ENCODE results near the gene BCL7A. TPM values are rescaled to one million over a fixed set of nuclear protein-coding genes. Genes with fewer than 3 reads are reported as not detected.

Gene BCL7A
- total RNA-seq, 4 donors from 2014 or later: 15.9 to 30.9 (median 22.7) TPM

GRCh38 chr12:122021193-122021821 is 377 bp upstream of the BCL7A start:
- Histone ChIP-seq H3K4me3 (peak overlapping the region; percentile 64), H3K9me3 (no peaks in the 10 kb centered on the region), H3K36me3 (no peaks in the 10 kb centered on the region), H3K4me1 (peaks cover 32% of the 10 kb centered on the region), H3K27me3 (no peaks in the 10 kb centered on the region), H3K27ac (peak overlapping the region; percentile 80)
- no peak for DNase-seq (ENCODE audit: low spot score in 2 of 2)
- TF ChIP-seq POLR2A (IDR thresholded peaks at IDR 0.05): no peak
- TF ChIP-seq POLR2AphosphoS5 (IDR thresholded peaks at IDR 0.05): no peak
- no peak for TF ChIP-seq CTCF (IDR thresholded peaks at IDR 0.05)
- no peak for TF ChIP-seq EP300 (IDR thresholded peaks at IDR 0.05)
- 2% methylated on average over 21 of the region's 57 CpGs for WGBS

- no peak for DNase-seq (ENCODE audit: low spot score in 2 of 2)
- H3K27ac ChIP-seq: peak overlapping the region; percentile 83
- no peak for TF ChIP-seq EP300 (IDR thresholded peaks at IDR 0.05)
- no peak for TF ChIP-seq POLR2AphosphoS5 (IDR thresholded peaks at IDR 0.05)
- no peak for TF ChIP-seq CTCF (IDR thresholded peaks at IDR 0.05)
- TF ChIP-seq POLR2A (IDR thresholded peaks at IDR 0.05): no peak
- no peaks in the 10 kb centered on the region for H3K36me3 ChIP-seq
- no peaks in the 10 kb centered on the region for H3K9me3 ChIP-seq
- no peaks in the 10 kb centered on the region for H3K27me3 ChIP-seq
- H3K4me1 ChIP-seq: peaks cover 43% of the 10 kb centered on the region
- peak overlapping the region; percentile 64 for H3K4me3 ChIP-seq
- 0% methylated on average over 10 of the region's 124 CpGs for WGBS
Observed at GRCh38 chr12:122022393-122023338, 982 bp downstream of the BCL7A start.

GRCh38 chr12:122023339-122024131 is 1.9 kb downstream of the BCL7A start:
- TF ChIP-seq CTCF (IDR thresholded peaks at IDR 0.05): no peak
- under 1% methylated on average over 21 of the region's 43 CpGs for WGBS
- peak in 1 of 2 donors; percentile 85 for DNase-seq (ENCODE audit: low spot score in 2 of 2)

GRCh38 chr12:122024132-122024785 is 2.6 kb downstream of the BCL7A start:
- 79% methylated on average over 12 of the region's 16 CpGs for WGBS
- H3K9me3 ChIP-seq: no peaks in the 10 kb centered on the region
- H3K36me3 ChIP-seq: no peaks in the 10 kb centered on the region
- no peak for DNase-seq (ENCODE audit: low spot score in 2 of 2)
- TF ChIP-seq POLR2AphosphoS5 (IDR thresholded peaks at IDR 0.05) (no peak), POLR2A (IDR thresholded peaks at IDR 0.05) (no peak), EP300 (IDR thresholded peaks at IDR 0.05) (no peak), CTCF (IDR thresholded peaks at IDR 0.05) (no peak)
- peak overlapping the region; percentile 83 for H3K27ac ChIP-seq
- H3K4me1 ChIP-seq: peaks cover 55% of the 10 kb centered on the region
- peak overlapping the region; percentile 64 for H3K4me3 ChIP-seq
- H3K27me3 ChIP-seq: no peaks in the 10 kb centered on the region

More at GRCh38 chr12:122023339-122024131, 1.9 kb downstream of the BCL7A start:
- Histone ChIP-seq H3K4me1 (peaks cover 48% of the 10 kb centered on the region), H3K27me3 (no peaks in the 10 kb centered on the region), H3K36me3 (no peaks in the 10 kb centered on the region), H3K9me3 (no peaks in the 10 kb centered on the region), H3K4me3 (peak overlapping the region; percentile 64), H3K27ac (peak overlapping the region; percentile 83)

Data from suprapubic skin (tissue), 4 donors.